HG02840 (cell line): ENCODE data around the gene IP6K3.

Experiments used
- ATAC-seq: cut with Tn5 transposase; IDR thresholded peaks from one replicate; pipeline ENCODE4 v1.9.1; 2021; ENCODE audit warnings: mild to moderate bottlenecking, moderate library complexity, moderate number of reproducible peaks; ENCODE audit not compliant: unreplicated experiment, low FRiP score

The IP6K3 gene

GRCh38 chr6:33725891-33726673, 20.6 kb downstream of the IP6K3 start:
- no peak for ATAC-seq

- no peak for ATAC-seq
Observed at GRCh38 chr6:33725222-33725621, 21.5 kb downstream of the IP6K3 start.

GRCh38 chr6:33724102-33725023, 22.3 kb downstream of the IP6K3 start:
- ATAC-seq: no peak

GRCh38 chr6:33723371-33724085, 23.2 kb downstream of the IP6K3 start:
- ATAC-seq: no peak

- ATAC-seq: no peak
Observed at GRCh38 chr6:33722103-33722623, 24.5 kb downstream of the IP6K3 start.

- ATAC-seq: no peak
Observed at GRCh38 chr6:33721508-33721907, 25.2 kb downstream of the IP6K3 start.

GRCh38 chr6:33720998-33721397, 25.7 kb downstream of the IP6K3 start:
- no peak for ATAC-seq

GRCh38 chr6:33719326-33719987, 27.2 kb downstream of the IP6K3 start:
- no peak for ATAC-seq

GRCh38 chr6:33718713-33719112, 28.0 kb downstream of the IP6K3 start:
- no peak for ATAC-seq

GRCh38 chr6:33717934-33718455, 28.7 kb downstream of the IP6K3 start:
- ATAC-seq: no peak

GRCh38 chr6:33716890-33717632, 29.6 kb downstream of the IP6K3 start:
- no peak for ATAC-seq

- ATAC-seq: no peak
Observed at GRCh38 chr6:33716379-33716778, 30.3 kb downstream of the IP6K3 start.

GRCh38 chr6:33714385-33715040, 32.2 kb downstream of the IP6K3 start:
- ATAC-seq: no peak

- ATAC-seq: no peak
Observed at GRCh38 chr6:33713786-33714185, 32.9 kb downstream of the IP6K3 start.

- ATAC-seq: no peak
Observed at GRCh38 chr6:33712914-33713313, 33.8 kb downstream of the IP6K3 start.

GRCh38 chr6:33711140-33712129, 35.3 kb downstream of the IP6K3 start, which contains the start of gene UQCC2:
UQCC2 (minus strand) TSS chr6:33711700; CDS start chr6:33711686, 14 bp downstream.
- ATAC-seq: peak; percentile 86
